Liver (tissue), 9 donors: ENCODE measurements around the gene PODNL1. TPM values are rescaled to one million over a fixed set of nuclear protein-coding genes. Genes with fewer than 3 reads are reported as not detected.

Experiments used
- DNase-seq: peaks from one replicate; pipeline ENCODE4 v3.0.0-alpha.2; 2017; ENCODE audit warnings: low spot score
- H3K27ac ChIP-seq, 2 donors: one replicate each; pipeline ENCODE4 v1.7.0; 2013; ENCODE audit warnings: inconsistent platforms in 2 of 2, low read length in 2 of 2, control low read depth in 1 of 2, low read depth in 1 of 2, mild to moderate bottlenecking in 1 of 2
- H3K27me3 ChIP-seq, 4 donors: one replicate each; pipeline versions ENCODE4 v1.6.1 to v1.7.0; 2013; ENCODE audit warnings: low read length in 3 of 4, inconsistent platforms in 1 of 4, mild to moderate bottlenecking in 1 of 4, moderate library complexity in 1 of 4; ENCODE audit not compliant: control insufficient read depth in 4 of 4, insufficient read depth in 4 of 4
- H3K36me3 ChIP-seq, 4 donors: one replicate each; pipeline versions ENCODE4 v1.6.1 to v1.7.0; 2013; ENCODE audit warnings: low read length in 3 of 4, mild to moderate bottlenecking in 3 of 4, low read depth in 1 of 4, moderate library complexity in 1 of 4; ENCODE audit not compliant: control insufficient read depth in 4 of 4, insufficient read depth in 3 of 4
- H3K4me1 ChIP-seq, 4 donors: one replicate each; pipeline versions ENCODE4 v1.6.1 to v1.7.0; 2013; ENCODE audit warnings: low read length in 3 of 4, mild to moderate bottlenecking in 3 of 4, moderate library complexity in 1 of 4; ENCODE audit not compliant: control insufficient read depth in 4 of 4, insufficient read depth in 4 of 4
- H3K4me3 ChIP-seq, 3 donors: one replicate each; pipeline versions ENCODE4 v1.6.1 to v1.7.0; 2013; ENCODE audit warnings: low read length in 3 of 3, control low read depth in 1 of 3, low read depth in 1 of 3, mild to moderate bottlenecking in 1 of 3
- H3K9ac ChIP-seq, 2 donors: one replicate each; pipeline ENCODE4 v1.7.0; 2013; ENCODE audit warnings: low read length in 2 of 2, mild to moderate bottlenecking in 2 of 2, moderate library complexity in 2 of 2, control low read depth in 1 of 2, low read depth in 1 of 2
- H3K9me3 ChIP-seq, 4 donors: one replicate each; pipeline versions ENCODE4 v1.6.1 to v1.7.0; 2013; ENCODE audit warnings: low read length in 3 of 4; ENCODE audit not compliant: control insufficient read depth in 4 of 4
- CTCF ChIP-seq: fragments of 150-350 bp; IDR thresholded peaks from 2 replicates; pipeline ENCODE4 v1.5.1; 2017; ENCODE audit warnings: improper control_type of control experiment, low read depth, low read length; ENCODE audit not compliant: missing input control
- EGR1 ChIP-seq, 2 donors: IDR thresholded peaks; 2 replicates each; pipeline ENCODE4 v1.6.1; 2016 to 2018; ENCODE audit warnings: antibody characterized with exemption in 2 of 2, low read depth in 2 of 2
- FOXA1 ChIP-seq: IDR thresholded peaks from 2 replicates; pipeline ENCODE4 v1.6.1; 2016; ENCODE audit warnings: antibody characterized with exemption
- FOXA2 ChIP-seq: IDR thresholded peaks from 2 replicates; pipeline ENCODE4 v1.6.1; 2016; ENCODE audit warnings: antibody characterized with exemption
- JUND ChIP-seq, 2 donors: IDR thresholded peaks; 2 replicates each; pipeline ENCODE4 v1.6.1; 2016; ENCODE audit warnings: antibody characterized with exemption in 2 of 2
- MAX ChIP-seq: IDR thresholded peaks from 2 replicates; pipeline ENCODE4 v1.6.1; 2016; ENCODE audit warnings: antibody characterized with exemption
- NR2F2 ChIP-seq: IDR thresholded peaks from 2 replicates; pipeline ENCODE4 v1.6.1; 2016; ENCODE audit warnings: antibody characterized with exemption
- RAD21 ChIP-seq, 2 donors: IDR thresholded peaks; 2 replicates each; pipeline ENCODE4 v1.6.1; 2016; ENCODE audit warnings: antibody characterized with exemption in 2 of 2, mild to moderate bottlenecking in 2 of 2
- REST ChIP-seq: IDR thresholded peaks from 2 replicates; pipeline ENCODE4 v1.6.1; 2016; ENCODE audit warnings: antibody characterized with exemption, mild to moderate bottlenecking
- RXRA ChIP-seq, 2 donors: IDR thresholded peaks; 2 replicates each; pipeline ENCODE4 v1.6.1; 2017 to 2018; ENCODE audit warnings: antibody characterized with exemption in 2 of 2, mild to moderate bottlenecking in 1 of 2
- SP1 ChIP-seq: IDR thresholded peaks from 2 replicates; pipeline ENCODE4 v1.6.1; 2018; ENCODE audit warnings: antibody characterized with exemption, mild to moderate bottlenecking
- TAF1 ChIP-seq: conservative IDR thresholded peaks from 2 replicates; pipeline ENCODE4 v1.6.1; 2016; ENCODE audit warnings: antibody characterized with exemption, mild to moderate bottlenecking
- YY1 ChIP-seq: IDR thresholded peaks from 2 replicates; pipeline ENCODE4 v1.6.1; 2016; ENCODE audit warnings: antibody characterized with exemption, mild to moderate bottlenecking
- WGBS: extraction: QIAGEN DNeasy Blood & Tissue Kit; methylation state at CpG from one replicate; pipeline ENCODE4 v1.1.7; 2013; 5-methylcytosine and 5-hydroxymethylcytosine counted together
- polyA plus RNA-seq, 2 donors: library from polyadenylated mRNA; stranded (reverse) in 1 of 2; unstranded in 1 of 2; fragments of 200-250 nt in 1 of 2; fragments of >200 nt in 1 of 2; fragmentation: Nextera tagmentation in 1 of 2; extraction: Ambion mirVana in 1 of 2; gene quantifications; one replicate each; pipeline versions ENCODE4 v1.2.1 to v1.2.3, GENCODE V29; 2013 to 2015
- total RNA-seq, 2 donors: library from RNA; depleted of rRNA; stranded (reverse); fragments of >200 nt; gene quantifications; one replicate each; pipeline ENCODE4 v1.2.3, GENCODE V29; 2014
- donor health status: healthy.
- donor health status: healthy.
- donor health status: healthy.
- donor health status: healthy.
- donor health status: healthy.

The PODNL1 gene
- total and polyA plus RNA-seq, 4 donors: 0.30 TPM; not detected in 3

- WGBS: 90% methylated on average over 89 of the region's 89 CpGs
These were observed 24.7 kb upstream of the PODNL1 start for GRCh38 chr19:13962699-13963602.

GRCh38 chr19:13961826-13962698 is 23.8 kb upstream of the PODNL1 start:
- WGBS: 90% methylated on average over 55 of the region's 55 CpGs
- DNase-seq: no peak
- Histone ChIP-seq H3K4me1 (no peaks in the 10 kb centered on the region), H3K27ac (no peak overlapping the region), H3K9me3 (no peaks in the 10 kb centered on the region), H3K27me3 (no peaks in the 10 kb centered on the region), H3K9ac (no peak overlapping the region), H3K4me3 (no peak overlapping the region), H3K36me3 (peaks cover 18 to 64% (median 29%) of the 10 kb centered on the region in 4 donors)
- TF ChIP-seq REST: no peak
- TF ChIP-seq RXRA (IDR thresholded peaks at IDR 0.05): no peak
- TF ChIP-seq EGR1 (IDR thresholded peaks at IDR 0.05; ENCODE audit: low read depth in 2 of 2): no peak

More at GRCh38 chr19:13962699-13963602, 24.7 kb upstream of the PODNL1 start:
- DNase-seq: no peak
- Histone ChIP-seq H3K4me3 (no peak overlapping the region), H3K9ac (no peak overlapping the region), H3K36me3 (peaks cover 22 to 68% (median 28%) of the 10 kb centered on the region in 4 donors), H3K27ac (no peak overlapping the region), H3K9me3 (no peaks in the 10 kb centered on the region), H3K4me1 (no peaks in the 10 kb centered on the region), H3K27me3 (no peaks in the 10 kb centered on the region)
- TF ChIP-seq FOXA1: no peak
- no peak for TF ChIP-seq CTCF
- no peak for TF ChIP-seq SP1
- no peak for TF ChIP-seq JUND (IDR thresholded peaks at IDR 0.05)
- TF ChIP-seq FOXA2: no peak
- TF ChIP-seq RAD21 (IDR thresholded peaks at IDR 0.05): no peak
- no peak for TF ChIP-seq NR2F2
- TF ChIP-seq MAX: no peak
- TF ChIP-seq YY1: no peak
- no peak for TF ChIP-seq EGR1 (IDR thresholded peaks at IDR 0.05; ENCODE audit: low read depth in 2 of 2)
- no peak for TF ChIP-seq TAF1
